ENCODE data around the gene IQCM.

- TF ChIP-seq POLR2A (IDR thresholded peaks at IDR 0.05; ENCODE audit: low read depth, low read length) (no peak), POLR2AphosphoS5 (IDR thresholded peaks at IDR 0.05; ENCODE audit: low read depth, low read length) (no peak), TAF1 (IDR thresholded peaks at IDR 0.05; ENCODE audit: borderline replicate concordance, low read depth, low read length) (no peak)
Observed at GRCh38 chr4:149344436-149344835, 471.2 kb downstream of the IQCM start.
